ENCODE results near the gene SLC13A5. TPM values are rescaled to one million over a fixed set of nuclear protein-coding genes. Genes with fewer than 3 reads are reported as not detected.

SLC13A5 gene
- total and polyA plus RNA-seq, 7 donors: under 0.01 to 0.14 (median 0.03) TPM; not detected in 4

DNA sequence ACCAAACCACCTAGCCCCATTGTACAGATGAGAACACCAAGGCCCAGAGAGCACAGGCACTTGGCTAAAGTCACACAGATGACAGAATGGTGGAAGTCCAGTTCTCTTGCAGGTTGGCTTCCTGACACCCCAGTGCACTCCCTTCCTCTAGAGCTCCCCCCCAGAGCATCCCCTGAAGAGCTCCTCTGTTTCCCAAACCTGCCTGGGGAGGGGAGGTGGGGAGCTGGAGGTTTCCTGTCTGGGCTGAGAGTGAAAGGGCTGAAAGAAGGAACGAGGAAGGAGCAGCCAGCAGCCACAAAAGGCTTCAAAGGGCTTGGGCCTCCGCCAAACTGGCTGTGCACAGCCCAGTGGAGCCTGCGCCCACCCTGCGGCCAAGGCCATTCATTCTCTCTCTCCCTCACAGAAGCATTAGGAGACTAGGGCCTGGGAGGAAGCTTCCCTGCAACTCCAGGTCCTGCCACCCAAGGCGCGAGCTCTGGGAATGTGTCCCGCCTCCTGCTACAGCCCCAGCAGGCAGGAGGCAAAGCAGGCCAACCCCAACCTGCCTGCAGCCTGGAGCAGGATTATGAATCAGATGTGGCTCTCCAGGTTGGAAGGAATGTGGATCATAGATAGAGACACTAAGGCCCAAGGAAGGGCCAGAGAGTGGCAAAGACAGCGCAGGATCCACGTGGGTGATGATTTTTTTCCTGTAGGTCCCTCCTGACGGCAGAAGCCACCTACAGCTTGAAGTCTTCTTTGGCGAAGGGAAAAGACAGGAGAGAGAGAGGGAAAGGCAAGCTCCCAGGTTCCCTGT is 913 bp downstream of the SLC13A5 start:
- Histone ChIP-seq H3K27me3 (peaks cover 15 to 63% (median 42%) of the 10 kb centered on the region in 3 donors), H3K4me1 (peaks cover 0 to 13% (median 10%) of the 10 kb centered on the region in 4 donors), H3K4me3 (no peak overlapping the region), H3K9me3 (peaks cover 0 to 5% (median 2%) of the 10 kb centered on the region in 4 donors), H3K27ac (no peak overlapping the region), H3K36me3 (no peaks in the 10 kb centered on the region)
- 35 to 47% methylated on average over 11 of the region's 11 CpGs for WGBS, 2 donors
- intact Hi-C loops (cut with DNase I): no loop called here
- TF ChIP-seq CTCF (IDR thresholded peaks at IDR 0.05) (no peak), POLR2AphosphoS5 (IDR thresholded peaks at IDR 0.05) (no peak), EP300 (IDR thresholded peaks at IDR 0.05) (no peak), POLR2A (IDR thresholded peaks at IDR 0.05) (no peak)
- DNase-seq: no peak

DNA sequence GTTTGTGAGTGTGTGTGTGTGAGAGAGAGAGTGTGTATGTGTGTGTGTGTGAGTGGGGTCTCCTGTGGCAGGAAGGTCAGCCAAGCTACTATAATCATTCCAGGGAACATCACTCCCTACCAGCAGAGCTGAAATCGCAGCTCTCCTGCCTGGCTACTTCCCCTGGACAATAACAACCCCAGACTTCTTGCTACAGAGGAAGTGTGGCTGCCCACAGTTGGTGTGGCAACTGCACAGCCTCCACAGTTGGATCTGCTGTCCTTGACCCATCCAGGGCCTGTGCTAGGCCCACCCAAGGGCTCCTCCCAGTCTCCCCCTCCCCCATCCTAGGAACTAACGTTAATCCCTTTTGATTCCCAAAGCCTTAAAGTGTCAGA is 1.5 kb downstream of the SLC13A5 start:
- WGBS, 2 donors: 33 to 57% methylated on average over 2 of the region's 2 CpGs
- H3K27ac ChIP-seq: no peak overlapping the region
- DNase-seq: no peak
- peaks cover 15 to 68% (median 42%) of the 10 kb centered on the region in 3 donors for H3K27me3 ChIP-seq
- intact Hi-C loops (cut with DNase I): no loop called here
- H3K4me3 ChIP-seq: no peak overlapping the region
- TF ChIP-seq POLR2AphosphoS5 (IDR thresholded peaks at IDR 0.05): no peak
- no peak for TF ChIP-seq CTCF (IDR thresholded peaks at IDR 0.05)
- TF ChIP-seq POLR2A (IDR thresholded peaks at IDR 0.05): no peak
- TF ChIP-seq EP300 (IDR thresholded peaks at IDR 0.05): no peak
- H3K36me3 ChIP-seq: no peaks in the 10 kb centered on the region
- H3K4me1 ChIP-seq: peaks cover 0 to 13% (median 10%) of the 10 kb centered on the region in 4 donors
- peaks cover 0 to 5% (median 2%) of the 10 kb centered on the region in 4 donors for H3K9me3 ChIP-seq

GRCh38 chr17:6711081-6711674 is 2.0 kb downstream of the SLC13A5 start:
- H3K36me3 ChIP-seq: no peaks in the 10 kb centered on the region
- peaks cover 0 to 5% (median 2%) of the 10 kb centered on the region in 4 donors for H3K9me3 ChIP-seq
- 36 to 64% methylated on average over 7 of the region's 7 CpGs for WGBS, 2 donors
- no peak overlapping the region for H3K27ac ChIP-seq
- DNase-seq: no peak
- intact Hi-C loops (cut with DNase I): no loop called here
- peaks cover 0 to 13% (median 10%) of the 10 kb centered on the region in 4 donors for H3K4me1 ChIP-seq
- TF ChIP-seq POLR2AphosphoS5 (IDR thresholded peaks at IDR 0.05) (no peak), CTCF (IDR thresholded peaks at IDR 0.05) (no peak), EP300 (IDR thresholded peaks at IDR 0.05) (no peak), POLR2A (IDR thresholded peaks at IDR 0.05) (no peak)
- H3K4me3 ChIP-seq: no peak overlapping the region
- H3K27me3 ChIP-seq: peaks cover 15 to 69% (median 42%) of the 10 kb centered on the region in 3 donors

GRCh38 chr17:6710317-6710716 is 2.9 kb downstream of the SLC13A5 start:
- 73% methylated on average over 11 of the region's 11 CpGs for WGBS, 2 donors
- Histone ChIP-seq H3K4me1 (peaks cover 0 to 13% (median 10%) of the 10 kb centered on the region in 4 donors), H3K27ac (no peak overlapping the region), H3K4me3 (no peak overlapping the region), H3K9me3 (peaks cover 0 to 5% (median 2%) of the 10 kb centered on the region in 4 donors), H3K27me3 (peaks cover 15 to 65% (median 42%) of the 10 kb centered on the region in 3 donors), H3K36me3 (no peaks in the 10 kb centered on the region)
- TF ChIP-seq CTCF (IDR thresholded peaks at IDR 0.05): no peak
- TF ChIP-seq EP300 (IDR thresholded peaks at IDR 0.05): no peak
- TF ChIP-seq POLR2A (IDR thresholded peaks at IDR 0.05): no peak
- TF ChIP-seq POLR2AphosphoS5 (IDR thresholded peaks at IDR 0.05): no peak
- intact Hi-C loops (cut with DNase I): no loop called here
- no peak for DNase-seq
